Gastroesophageal sphincter (tissue), 4 donors: ENCODE results near the gene MAP3K14. TPM values are rescaled to one million over a fixed set of nuclear protein-coding genes. Genes with fewer than 3 reads are reported as not detected.

Experiments
- ATAC-seq: fragments of 150-250 bp; one replicate; pipeline ENCODE4 v1.9.1; 2016; ENCODE audit warnings: mild to moderate bottlenecking, moderate library complexity
- H3K27ac ChIP-seq, 4 donors: fragments of 200-600 bp; sonication (generic) in 3 of 4; 1 replicate in 3 of 4; 2 replicates in 1 of 4; pipeline ENCODE4 v1.5.1; 2016 to 2019
- H3K27me3 ChIP-seq: fragments of 200-600 bp; sonication (generic); one replicate; pipeline ENCODE4 v1.5.1; 2019
- H3K36me3 ChIP-seq, 2 donors: fragments of 200-600 bp; sonication (generic); one replicate each; pipeline ENCODE4 v1.5.1; 2019; ENCODE audit warnings: control low read depth in 1 of 2
- H3K4me1 ChIP-seq, 3 donors: fragments of 200-600 bp; sonication (generic); 1 replicate in 2 of 3; 2 replicates in 1 of 3; pipeline ENCODE4 v1.5.1; 2016 to 2019; ENCODE audit warnings: control low read depth in 2 of 3
- H3K4me3 ChIP-seq, 2 donors: fragments of 200-600 bp; sonication (generic); one replicate each; pipeline ENCODE4 v1.5.1; 2019; ENCODE audit warnings: mild to moderate bottlenecking in 1 of 2, moderate library complexity in 1 of 2
- H3K9me3 ChIP-seq, 3 donors: fragments of 200-600 bp; sonication (generic); one replicate each; pipeline ENCODE4 v1.5.1; 2017 to 2019; ENCODE audit warnings: control low read depth in 2 of 3
- EP300 ChIP-seq: sonication (generic); formaldehyde crosslinking; IDR thresholded peaks from one replicate; pipeline ENCODE4 v1.6.1; 2017; ENCODE audit warnings: antibody characterized with exemption, mild to moderate bottlenecking
- POLR2A ChIP-seq, 2 donors: fragments of 450-650 bp; IDR thresholded peaks; one replicate each; pipeline ENCODE4 v1.6.1; 2017; ENCODE audit warnings: antibody characterized with exemption in 2 of 2, mild to moderate bottlenecking in 2 of 2, moderate library complexity in 1 of 2
- POLR2AphosphoS5 ChIP-seq: sonication (generic); formaldehyde crosslinking; IDR thresholded peaks from one replicate; pipeline ENCODE4 v1.6.1; 2017; ENCODE audit warnings: antibody characterized with exemption
- WGBS, 2 donors: methylation state at CpG; one replicate each; pipeline ENCODE4 v1.1.5; 2018; ENCODE audit warnings: low coverage in 1 of 2; 5-methylcytosine and 5-hydroxymethylcytosine counted together
- total RNA-seq, 4 donors: library from RNA; depleted of rRNA; stranded (reverse); fragments of >200 nt; gene quantifications; one replicate each; pipeline ENCODE4 v1.1.0, GENCODE V29; 2016
- TF ChIP-seq, protein P1 (sequence below), 4 experiments: fragments of 200-600 bp in 2 of 4; fragments of 450-650 bp in 2 of 4; sonication (generic) in 1 of 4; IDR thresholded peaks; one replicate each; pipeline ENCODE4 v1.5.1; 2017 to 2019; ENCODE audit warnings: antibody characterized with exemption in 4 of 4, mild to moderate bottlenecking in 2 of 4, moderate library complexity in 2 of 4

The MAP3K14 gene
- total RNA-seq, 4 donors from 2014 or later: 8.5 to 17.5 (median 13.5) TPM

DNA sequence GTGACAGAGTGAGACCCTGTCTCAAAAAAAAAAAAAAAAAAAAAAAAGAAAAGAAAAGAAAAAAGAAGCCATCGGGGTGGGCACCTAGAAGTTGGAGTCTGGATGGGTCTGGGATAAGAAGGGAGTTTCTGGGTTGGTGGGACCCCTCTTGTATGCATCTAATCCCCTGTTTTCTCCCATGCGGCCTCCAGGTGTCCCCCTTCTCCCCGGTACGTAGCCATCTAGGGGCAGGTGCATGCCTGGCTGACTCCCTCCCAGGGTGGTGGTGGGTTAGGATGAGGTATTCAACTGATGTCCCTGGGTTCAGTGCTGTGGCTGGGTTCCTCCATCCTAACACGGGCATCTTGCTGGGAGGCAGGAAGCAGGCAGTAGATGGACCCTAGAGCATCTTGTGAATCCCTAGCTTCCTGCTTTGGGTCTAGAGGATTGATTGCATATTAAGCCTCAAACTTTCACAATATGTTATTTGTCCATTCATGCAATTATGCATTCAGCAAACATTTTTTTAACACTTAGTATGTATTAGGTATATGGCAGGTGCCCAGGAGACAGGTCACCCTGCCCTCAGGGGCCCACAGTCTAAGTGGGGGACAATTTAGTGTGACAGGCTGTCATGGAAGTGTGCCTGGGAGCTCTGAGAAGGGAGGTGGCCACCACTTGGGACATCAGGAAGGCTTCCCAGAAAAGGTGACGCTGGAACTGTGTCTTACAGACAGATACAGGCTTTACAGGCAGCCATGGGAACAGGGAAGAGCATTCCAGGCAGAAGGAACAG lies 82.0 kb downstream of the MAP3K14 start:
- Histone ChIP-seq H3K4me3 (no peak overlapping the region), H3K9me3 (no peaks in the 10 kb centered on the region), H3K4me1 (peaks cover 0 to 21% (median 20%) of the 10 kb centered on the region in 3 donors), H3K27me3 (peaks cover 35% of the 10 kb centered on the region), H3K36me3 (no peaks in the 10 kb centered on the region), H3K27ac (no peak overlapping the region)
- no peak for ATAC-seq
- 29 to 38% methylated on average over 3 to 6 of the region's 6 CpGs for WGBS, 2 donors
- TF ChIP-seq, protein P1, sequence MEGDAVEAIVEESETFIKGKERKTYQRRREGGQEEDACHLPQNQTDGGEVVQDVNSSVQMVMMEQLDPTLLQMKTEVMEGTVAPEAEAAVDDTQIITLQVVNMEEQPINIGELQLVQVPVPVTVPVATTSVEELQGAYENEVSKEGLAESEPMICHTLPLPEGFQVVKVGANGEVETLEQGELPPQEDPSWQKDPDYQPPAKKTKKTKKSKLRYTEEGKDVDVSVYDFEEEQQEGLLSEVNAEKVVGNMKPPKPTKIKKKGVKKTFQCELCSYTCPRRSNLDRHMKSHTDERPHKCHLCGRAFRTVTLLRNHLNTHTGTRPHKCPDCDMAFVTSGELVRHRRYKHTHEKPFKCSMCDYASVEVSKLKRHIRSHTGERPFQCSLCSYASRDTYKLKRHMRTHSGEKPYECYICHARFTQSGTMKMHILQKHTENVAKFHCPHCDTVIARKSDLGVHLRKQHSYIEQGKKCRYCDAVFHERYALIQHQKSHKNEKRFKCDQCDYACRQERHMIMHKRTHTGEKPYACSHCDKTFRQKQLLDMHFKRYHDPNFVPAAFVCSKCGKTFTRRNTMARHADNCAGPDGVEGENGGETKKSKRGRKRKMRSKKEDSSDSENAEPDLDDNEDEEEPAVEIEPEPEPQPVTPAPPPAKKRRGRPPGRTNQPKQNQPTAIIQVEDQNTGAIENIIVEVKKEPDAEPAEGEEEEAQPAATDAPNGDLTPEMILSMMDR (IDR thresholded peaks at IDR 0.05): peak in 1 of 4 experiments; percentile 11
- no peak for TF ChIP-seq POLR2A (IDR thresholded peaks at IDR 0.05)

DNA sequence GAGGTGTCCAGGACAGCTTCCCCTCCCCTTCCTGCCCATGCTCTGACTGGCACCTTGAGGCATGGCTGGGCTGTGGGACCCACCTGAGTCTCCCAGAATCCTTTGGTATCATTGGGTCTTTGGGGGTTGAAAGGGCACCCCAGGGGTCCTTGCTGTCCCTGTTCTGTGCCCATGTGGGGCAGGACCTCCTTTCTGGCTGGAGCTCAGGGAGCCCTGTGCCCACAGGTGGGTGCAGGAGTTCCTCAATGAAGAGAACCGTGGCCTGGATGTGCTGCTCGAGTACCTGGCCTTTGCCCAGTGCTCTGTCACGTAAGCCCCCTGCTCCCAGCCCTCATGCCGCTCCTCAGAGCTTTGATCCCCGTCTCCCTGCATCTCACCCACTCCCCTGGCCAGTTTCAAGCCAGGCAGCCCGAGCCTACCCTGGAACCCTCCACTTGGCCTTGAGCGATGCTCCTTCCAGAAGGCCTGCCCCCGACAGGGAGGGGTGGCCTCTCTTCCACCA lies 83.3 kb downstream of the MAP3K14 start:
- H3K36me3 ChIP-seq: no peaks in the 10 kb centered on the region
- no peak for ATAC-seq
- TF ChIP-seq EP300: no peak
- H3K27me3 ChIP-seq: peaks cover 22% of the 10 kb centered on the region
- H3K9me3 ChIP-seq: no peaks in the 10 kb centered on the region
- no peak overlapping the region for H3K27ac ChIP-seq
- peaks cover 0 to 34% (median 28%) of the 10 kb centered on the region in 3 donors for H3K4me1 ChIP-seq
- WGBS, 2 donors: 43 to 60% methylated on average over 1 to 3 of the region's 8 CpGs
- H3K4me3 ChIP-seq: no peak overlapping the region

DNA sequence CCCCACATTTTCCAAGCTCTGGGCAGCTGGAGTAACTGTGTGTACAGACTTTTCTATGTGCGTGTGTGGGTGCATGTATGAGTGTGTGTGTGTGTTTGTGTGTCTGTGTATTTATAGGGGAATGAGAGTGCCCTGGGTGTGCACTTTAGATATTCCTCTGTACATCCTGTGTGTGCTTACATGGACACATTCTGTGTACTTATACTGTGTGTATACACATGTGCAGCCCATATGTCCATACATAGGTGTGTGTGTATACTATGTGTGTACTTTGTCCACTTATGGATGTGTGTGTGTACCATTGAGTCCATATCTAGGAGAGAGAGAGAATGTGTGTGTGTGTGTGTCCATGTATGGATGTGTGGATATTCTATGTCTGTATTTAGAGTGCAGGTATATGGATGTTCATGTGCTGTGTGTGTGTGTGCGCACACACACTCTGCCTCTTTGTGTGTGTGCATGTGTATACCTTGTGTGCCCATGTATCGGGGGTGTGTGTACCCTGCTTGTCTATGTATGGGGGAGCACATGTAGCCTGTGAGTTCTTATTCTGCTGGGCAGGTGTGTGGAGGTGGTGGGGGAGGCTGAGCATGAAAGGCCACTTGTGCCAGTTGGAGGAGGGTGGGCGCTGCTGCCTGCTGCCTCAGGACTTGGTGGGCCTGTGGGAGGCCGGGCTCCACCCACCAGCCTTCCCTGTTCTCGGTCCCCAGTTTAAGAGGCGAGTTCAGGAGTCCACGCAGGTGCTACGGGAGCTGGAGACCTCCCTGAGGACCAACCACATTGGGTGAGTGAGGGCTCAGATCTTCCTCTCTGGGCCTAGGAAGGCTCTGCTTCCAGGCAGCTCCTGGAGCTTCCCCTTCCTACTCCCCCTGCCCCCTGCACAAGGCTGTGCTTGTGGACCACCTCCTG lies 84.1 kb downstream of the MAP3K14 start:
- Histone ChIP-seq H3K4me3 (no peak overlapping the region), H3K27me3 (peaks cover 16% of the 10 kb centered on the region), H3K36me3 (no peaks in the 10 kb centered on the region), H3K4me1 (peaks cover 0 to 41% (median 35%) of the 10 kb centered on the region in 3 donors), H3K27ac (no peak overlapping the region), H3K9me3 (no peaks in the 10 kb centered on the region)
- no peak for TF ChIP-seq POLR2AphosphoS5
- TF ChIP-seq POLR2A (IDR thresholded peaks at IDR 0.05): no peak
- TF ChIP-seq, protein P1 (IDR thresholded peaks at IDR 0.05): no peak
- no peak for TF ChIP-seq EP300
- no peak for ATAC-seq
- 60 to 94% methylated on average over 2 to 3 of the region's 9 CpGs for WGBS, 2 donors

DNA sequence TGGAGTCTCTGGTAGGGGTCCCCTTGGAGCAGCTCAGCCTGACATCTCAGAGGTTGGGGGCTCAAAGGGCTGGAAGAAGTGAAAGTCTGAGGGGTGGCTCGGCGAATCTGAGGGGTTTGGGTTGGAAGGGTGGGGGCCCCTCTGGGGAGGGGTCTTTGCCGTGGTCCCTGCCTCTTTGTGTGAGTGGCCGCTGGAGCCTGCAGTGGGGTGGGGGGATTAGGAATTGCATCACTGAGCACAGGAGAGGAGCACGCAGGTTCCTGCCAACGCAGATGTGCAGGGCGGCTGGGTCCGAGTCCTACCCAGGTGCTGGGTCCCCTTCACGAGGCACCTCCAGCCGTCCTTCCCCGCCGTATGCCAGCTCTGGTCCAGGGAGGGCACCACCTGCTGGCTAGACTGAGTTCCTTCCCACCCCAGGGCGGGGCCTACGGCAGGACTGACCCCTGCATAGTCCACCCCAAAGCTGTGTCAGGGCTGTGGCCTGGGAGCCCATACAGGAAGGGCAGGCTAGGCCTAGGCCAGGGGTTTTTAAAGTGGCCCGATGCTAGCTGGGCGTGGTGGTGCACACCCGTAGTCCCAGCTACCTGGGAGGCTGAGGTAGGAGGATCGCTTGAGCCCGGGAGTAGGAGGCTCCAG lies 85.2 kb downstream of the MAP3K14 start:
- H3K27ac ChIP-seq: peak overlapping the region in 3 of 4 donors; percentile 76 to 86 (median 83)
- 37 to 66% methylated on average over 2 to 8 of the region's 19 CpGs for WGBS, 2 donors
- H3K4me3 ChIP-seq: no peak overlapping the region
- no peaks in the 10 kb centered on the region for H3K36me3 ChIP-seq
- H3K4me1 ChIP-seq: peaks cover 0 to 53% (median 39%) of the 10 kb centered on the region in 3 donors
- no peak for TF ChIP-seq POLR2AphosphoS5
- TF ChIP-seq, protein P1 (IDR thresholded peaks at IDR 0.05): peak in 1 of 4 experiments; percentile 33
- no peaks in the 10 kb centered on the region for H3K9me3 ChIP-seq
- peaks cover 16% of the 10 kb centered on the region for H3K27me3 ChIP-seq
- ATAC-seq: no peak
